Thoracic aorta (tissue), 2 donors: Measurements from ENCODE around the gene PDE4B. TPM values are rescaled to one million over a fixed set of nuclear protein-coding genes. Genes with fewer than 3 reads are reported as not detected.

Experiments used
- ATAC-seq: fragments of 150-250 bp; one replicate; pipeline ENCODE4 v1.8.0; 2017; ENCODE audit warnings: low read depth; ENCODE audit not compliant: insufficient number of reproducible peaks, low FRiP score
- DNase-seq: peaks from one replicate; pipeline ENCODE4 v3.0.0-alpha.2; 2020; ENCODE audit warnings: low spot score
- H3K27ac ChIP-seq, 2 donors: fragments of 200-600 bp; sonication (generic); 1 replicate in 1 of 2; 2 replicates in 1 of 2; pipeline ENCODE4 v1.5.1; 2016; ENCODE audit warnings: mild to moderate bottlenecking in 2 of 2, moderate library complexity in 2 of 2
- H3K27me3 ChIP-seq: fragments of 200-600 bp; sonication (generic); replicated peaks from 2 replicates; pipeline ENCODE4 v1.6.0; 2016; ENCODE audit warnings: mild to moderate bottlenecking; ENCODE audit not compliant: insufficient read depth
- H3K36me3 ChIP-seq: fragments of 200-600 bp; sonication (generic); one replicate; pipeline ENCODE4 v1.5.1; 2016
- H3K4me1 ChIP-seq, 2 donors: fragments of 200-600 bp; sonication (generic); 1 replicate in 1 of 2; 2 replicates in 1 of 2; pipeline versions ENCODE4 v1.5.1 to v1.6.0; 2016; ENCODE audit warnings: low read depth in 2 of 2, mild to moderate bottlenecking in 1 of 2; ENCODE audit not compliant: control insufficient read depth in 1 of 2
- H3K4me3 ChIP-seq: fragments of 200-600 bp; sonication (generic); 2 replicates; pipeline ENCODE4 v1.5.1; 2016; ENCODE audit warnings: mild to moderate bottlenecking
- H3K9me3 ChIP-seq: fragments of 200-600 bp; sonication (generic); 2 replicates; pipeline ENCODE4 v1.5.1; 2016
- CTCF ChIP-seq: fragments of 200-600 bp; sonication (generic); IDR thresholded peaks from one replicate; pipeline ENCODE4 v1.5.1; 2019; ENCODE audit warnings: antibody characterized with exemption
- total RNA-seq, 2 donors: library from RNA; depleted of rRNA; stranded (reverse); fragments of >200 nt; gene quantifications; one replicate each; pipeline versions ENCODE4 v1.1.0 to v1.2.3, GENCODE V29; 2016

PDE4B gene
- total RNA-seq, 2 donors from 2014 or later = 29.0 to 42.4 TPM

GRCh38 chr1:66304128-66304527 is 511.4 kb downstream of the PDE4B start:
- no peak overlapping the region for H3K27ac ChIP-seq
- no peak for TF ChIP-seq CTCF
- no peaks in the 10 kb centered on the region for H3K36me3 ChIP-seq
- no peak overlapping the region for H3K4me3 ChIP-seq
- H3K27me3 ChIP-seq = no peaks in the 10 kb centered on the region
- no peak for DNase-seq
- ATAC-seq = no peak
- no peaks in the 10 kb centered on the region for H3K9me3 ChIP-seq
- H3K4me1 ChIP-seq = peaks cover 0 to 12% of the 10 kb centered on the region in 2 donors

GRCh38 chr1:66305927-66306326 is 513.2 kb downstream of the PDE4B start:
- DNase-seq (no peak), ATAC-seq (no peak)
- no peaks in the 10 kb centered on the region for H3K9me3 ChIP-seq
- no peak for TF ChIP-seq CTCF
- H3K4me1 ChIP-seq = peaks cover 0 to 9% of the 10 kb centered on the region in 2 donors
- no peak overlapping the region for H3K4me3 ChIP-seq
- no peaks in the 10 kb centered on the region for H3K36me3 ChIP-seq
- no peaks in the 10 kb centered on the region for H3K27me3 ChIP-seq
- H3K27ac ChIP-seq = no peak overlapping the region

- no peaks in the 10 kb centered on the region for H3K9me3 ChIP-seq
- H3K4me3 ChIP-seq = no peak overlapping the region
- ATAC-seq (no peak), DNase-seq (no peak)
- H3K27me3 ChIP-seq = no peaks in the 10 kb centered on the region
- H3K36me3 ChIP-seq = no peaks in the 10 kb centered on the region
- no peak overlapping the region for H3K27ac ChIP-seq
- H3K4me1 ChIP-seq = no peaks in the 10 kb centered on the region
- TF ChIP-seq CTCF = no peak
Measured at GRCh38 chr1:66309006-66309741, 516.5 kb downstream of the PDE4B start.

- H3K4me1 ChIP-seq = peaks cover 0 to 5% of the 10 kb centered on the region in 2 donors
- ATAC-seq (no peak), DNase-seq (no peak)
- H3K27ac ChIP-seq = no peak overlapping the region
- no peaks in the 10 kb centered on the region for H3K36me3 ChIP-seq
- H3K27me3 ChIP-seq = no peaks in the 10 kb centered on the region
- TF ChIP-seq CTCF = no peak
- H3K4me3 ChIP-seq = no peak overlapping the region
- no peaks in the 10 kb centered on the region for H3K9me3 ChIP-seq
Measured at GRCh38 chr1:66311092-66311491, 518.4 kb downstream of the PDE4B start.

DNA sequence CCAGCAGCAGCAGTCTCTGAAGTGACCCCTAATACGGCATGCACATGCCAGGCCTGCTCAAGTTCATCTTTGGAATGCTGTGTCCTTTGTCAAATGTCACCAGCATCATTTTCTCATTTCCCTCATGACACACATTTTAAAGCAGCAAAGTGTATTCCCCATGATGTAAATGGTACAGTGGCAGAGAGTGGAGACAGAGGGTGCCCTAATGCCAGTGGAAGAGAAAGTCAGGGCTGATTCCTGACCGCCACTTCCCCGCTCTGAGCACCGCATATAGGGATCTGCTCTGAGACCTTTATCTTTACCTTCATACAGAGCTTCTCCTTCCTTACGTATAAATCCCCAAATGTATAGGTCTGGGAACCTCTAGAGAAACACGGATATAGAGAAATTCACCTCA is 518.9 kb downstream of the PDE4B start:
- no peaks in the 10 kb centered on the region for H3K36me3 ChIP-seq
- ATAC-seq (no peak), DNase-seq (no peak)
- H3K27ac ChIP-seq = no peak overlapping the region
- H3K27me3 ChIP-seq = no peaks in the 10 kb centered on the region
- peaks cover 4 to 11% of the 10 kb centered on the region in 2 donors for H3K4me1 ChIP-seq
- H3K4me3 ChIP-seq = no peak overlapping the region
- no peaks in the 10 kb centered on the region for H3K9me3 ChIP-seq
- no peak for TF ChIP-seq CTCF
